ENCODE data around the gene NEAT1.
A peak's percentile ranks its signal among the peaks of the same experiment; 100 is the strongest.

- 0 out of 2 replicates have a peak, but pooled peaks have one; percentile 23 for TF ChIP-seq CTCF (conservative IDR thresholded peaks at IDR 0.05)
- no peak for TF ChIP-seq EZH2 (IDR thresholded peaks at IDR 0.05; ENCODE audit: low read depth)
Measured at GRCh38 chr11:65420979-65421793, 1.4 kb upstream of the NEAT1 start.
